A549 (cell line): Measurements from ENCODE around the gene TOPBP1. TPM values are rescaled to one million over a fixed set of nuclear protein-coding genes. Genes with fewer than 3 reads are reported as not detected.

ENCODE experiments used
- ATAC-seq, 2 experiments: fragments of 200-7000 bp in 1 of 2; fragments of >200 bp in 1 of 2; cut with Nextera tagmentation in 1 of 2; cut with Tn5 transposase in 1 of 2; 3 replicates each; pipeline versions ENCODE4 v1.8.0 to v1.9.1; 2018 to 2020; ENCODE audit warnings: mild to moderate bottlenecking in 1 of 2, moderate library complexity in 1 of 2
- CTCF ChIA-PET: fragments of 300-600 bp; sonication (Branson Sonifier 250); formaldehyde crosslinking; extraction: SDS; loops from one replicate; lab custom pipeline; 2021; ENCODE audit warnings: antibody characterized with exemption, inconsistent platforms; lab: Yijun Ruan, JAX
- POLR2A ChIA-PET: fragments of 350-600 bp; formaldehyde crosslinking; extraction: SDS; loops from one replicate; lab custom pipeline; 2021; ENCODE audit warnings: antibody characterized with exemption, inconsistent platforms; lab: Yijun Ruan, JAX
- DNase-seq, 2 experiments: peaks; one replicate each; pipeline versions ENCODE4 v3.0.0 to v3.0.0-alpha.2; 2011 to 2016; ENCODE audit warnings: low read depth in 1 of 2, low spot score in 1 of 2
- FAIRE-seq: peaks from 2 replicates; lab custom pipeline; 2011; peaks lifted over from hg19 to GRCh38; lab: Jason Lieb, UNC
- H3K27ac ChIP-seq, 2 experiments: fragments of >200 bp; sonication (Bioruptor Twin); formaldehyde crosslinking; 3 replicates each; pipeline ENCODE4 v1.5.1; 2016 to 2017
- H3K4me1 ChIP-seq: fragments of >200 bp; sonication (Bioruptor Twin); formaldehyde crosslinking; 3 replicates; pipeline ENCODE4 v1.6.1; 2016
- H3K4me2 ChIP-seq: fragments of >200 bp; sonication (Bioruptor Twin); formaldehyde crosslinking; 3 replicates; pipeline ENCODE4 v1.6.1; 2016
- H3K4me3 ChIP-seq: fragments of >200 bp; sonication (Bioruptor Twin); formaldehyde crosslinking; 3 replicates; pipeline ENCODE4 v1.5.1; 2016
- H3K9me3 ChIP-seq: fragments of >200 bp; sonication (Bioruptor Twin); formaldehyde crosslinking; 3 replicates; pipeline ENCODE4 v1.6.1; 2016
- ATOH8 ChIP-seq: fragments of 250-450 bp; sonication (Bioruptor Pico); IDR thresholded peaks from 2 replicates; pipeline ENCODE4 v1.5.0; 2020; ENCODE audit warnings: low read depth, mild to moderate bottlenecking, moderate library complexity
- BCL3 ChIP-seq: fragments of >200 bp; sonication (Bioruptor Twin); formaldehyde crosslinking; IDR thresholded peaks from 3 replicates; pipeline ENCODE4 v1.6.1; 2016
- BHLHE40 ChIP-seq: IDR thresholded peaks from 2 replicates; pipeline ENCODE4 v1.6.1; 2012; ENCODE audit warnings: low read depth, low read length, inconsistent platforms
- CBX2 ChIP-seq: fragments of 200-600 bp; sonication (generic); IDR thresholded peaks from 2 replicates; pipeline ENCODE4 v1.6.1; 2016; ENCODE audit warnings: low read depth, mild to moderate bottlenecking, borderline replicate concordance
- CBX8 ChIP-seq: fragments of 200-600 bp; sonication (generic); IDR thresholded peaks from 2 replicates; pipeline ENCODE4 v1.6.1; 2016
- CEBPB ChIP-seq, 2 experiments: fragments of >200 bp in 1 of 2; sonication (Bioruptor Twin) in 1 of 2; formaldehyde crosslinking in 1 of 2; IDR thresholded peaks; 2 replicates each; pipeline ENCODE4 v1.6.1; 2012 to 2016
- CTCF ChIP-seq: fragments of >200 bp; sonication (Bioruptor Twin); formaldehyde crosslinking; IDR thresholded peaks from 3 replicates; pipeline ENCODE4 v1.5.1; 2016
- EHF ChIP-seq: fragments of 250-450 bp; sonication (Bioruptor Pico); IDR thresholded peaks from 2 replicates; pipeline ENCODE4 v1.5.0; 2020; ENCODE audit warnings: mild to moderate bottlenecking
- GATA3 ChIP-seq: IDR thresholded peaks from 2 replicates; pipeline ENCODE4 v1.6.1; 2012; ENCODE audit warnings: borderline replicate concordance
- HEYL ChIP-seq: fragments of 250-450 bp; sonication (Bioruptor Pico); IDR thresholded peaks from 2 replicates; pipeline ENCODE4 v1.8.0; 2021; ENCODE audit warnings: mild to moderate bottlenecking, moderate library complexity
- HMGXB4 ChIP-seq: fragments of 250-450 bp; sonication (Bioruptor Pico); IDR thresholded peaks from 2 replicates; pipeline ENCODE4 v1.5.0; 2021; ENCODE audit warnings: mild to moderate bottlenecking, moderate library complexity, borderline replicate concordance
- HOXB13 ChIP-seq: fragments of 250-450 bp; sonication (Bioruptor Pico); IDR thresholded peaks from 2 replicates; pipeline ENCODE4 v1.5.0; 2020; ENCODE audit warnings: low read depth, mild to moderate bottlenecking, moderate library complexity
- KDM1A ChIP-seq: fragments of 200-600 bp; sonication (generic); IDR thresholded peaks from 2 replicates; pipeline ENCODE4 v1.6.1; 2016; ENCODE audit warnings: low read depth, mild to moderate bottlenecking
- MAFK ChIP-seq: fragments of 450-650 bp; IDR thresholded peaks from 2 replicates; pipeline ENCODE4 v1.6.1; 2014; ENCODE audit not compliant: partially characterized antibody
- NFE2L2 ChIP-seq: fragments of 150-350 bp; conservative IDR thresholded peaks from 2 replicates; pipeline ENCODE4 v1.6.1; 2014; ENCODE audit warnings: low read length
- POLR2A ChIP-seq: IDR thresholded peaks from 2 replicates; pipeline ENCODE4 v1.6.1; 2012; ENCODE audit warnings: mild to moderate bottlenecking, low read length
- POLR2AphosphoS2 ChIP-seq: conservative IDR thresholded peaks from 2 replicates; pipeline ENCODE4 v1.6.1; 2012; ENCODE audit warnings: low read length, improper control_type of control experiment, inconsistent platforms
- RARB ChIP-seq: fragments of 250-450 bp; sonication (Bioruptor Pico); IDR thresholded peaks from 2 replicates; pipeline ENCODE4 v1.8.0; 2021; ENCODE audit warnings: mild to moderate bottlenecking, moderate library complexity
- REST ChIP-seq: fragments of 200-600 bp; sonication (generic); IDR thresholded peaks from 2 replicates; pipeline ENCODE4 v1.6.1; 2016; ENCODE audit warnings: antibody characterized with exemption, mild to moderate bottlenecking, moderate library complexity
- RNF2 ChIP-seq: fragments of 200-600 bp; sonication (generic); IDR thresholded peaks from 2 replicates; pipeline ENCODE4 v1.6.1; 2016; ENCODE audit warnings: low read depth, mild to moderate bottlenecking, antibody characterized with exemption, moderate library complexity, borderline replicate concordance
- SMC3 ChIP-seq: fragments of >200 bp; sonication (Bioruptor Twin); formaldehyde crosslinking; IDR thresholded peaks from 3 replicates; pipeline ENCODE4 v1.6.1; 2018; ENCODE audit warnings: inconsistent platforms
- TFCP2L1 ChIP-seq: fragments of 250-450 bp; sonication (Bioruptor Pico); IDR thresholded peaks from 2 replicates; pipeline ENCODE4 v1.5.0; 2021; ENCODE audit warnings: mild to moderate bottlenecking
- ZFP36 ChIP-seq: fragments of 450-650 bp; IDR thresholded peaks from 2 replicates; pipeline ENCODE4 v1.6.1; 2014; ENCODE audit warnings: borderline replicate concordance; ENCODE audit not compliant: partially characterized antibody
- ZNF302 ChIP-seq: fragments of 250-450 bp; sonication (Bioruptor Pico); IDR thresholded peaks from 2 replicates; pipeline ENCODE4 v1.9.0; 2021; ENCODE audit warnings: inconsistent platforms, mild to moderate bottlenecking, moderate library complexity
- WGBS: methylation state at CpG from one replicate; pipeline ENCODE4 v1.1.6; 2017; ENCODE audit errors: missing lambda C conversion rate; 5-methylcytosine and 5-hydroxymethylcytosine counted together
- polyA plus RNA-seq, 4 experiments: library from polyadenylated mRNA; depleted of rRNA in 3 of 4; stranded (reverse); fragments of >200 nt; fragmentation: RNase III in 1 of 4; extraction: RNeasy Plus Mini Kit Qiagen cat#74134 plus additional on column Dnase treatment in 1 of 4; gene quantifications; 2 replicates in 3 of 4; 3 replicates in 1 of 4; pipeline ENCODE4 v1.2.3, GENCODE V29; 2011 to 2017

The TOPBP1 gene
- polyA plus RNA-seq, 2 of the 4 experiments (the other 2 are of a cell fraction), result 32.6 to 56.2 TPM

GRCh38 chr3:133675631-133676335, 14.0 kb upstream of the TOPBP1 start:
- 27% methylated on average over 6 of the region's 6 CpGs for WGBS
- Histone ChIP-seq H3K4me2 (no peak overlapping the region), H3K27ac (no peak overlapping the region), H3K9me3 (no peaks in the 10 kb centered on the region), H3K4me1 (no peaks in the 10 kb centered on the region; the same call in 2 of the 3 replicates), H3K4me3 (no peak overlapping the region)
- TF ChIP-seq CBX8, result no peak
- no peak for TF ChIP-seq HMGXB4
- TF ChIP-seq ZFP36, result peak; percentile 8
- no peak for TF ChIP-seq CTCF
- no peak for TF ChIP-seq SMC3
- TF ChIP-seq ATOH8, result no peak
- TF ChIP-seq NFE2L2, result no peak
- no peak for TF ChIP-seq TFCP2L1 (CRISPR knock-in tag)
- ChIA-PET CTCF (no interaction called here), POLR2A (no interaction called here)
- no peak for FAIRE-seq
- no peak for ATAC-seq
- no peak for DNase-seq

GRCh38 chr3:133674290-133674919, 12.7 kb upstream of the TOPBP1 start:
- ChIA-PET CTCF (no interaction called here), POLR2A (no interaction called here)
- peaks cover 6% of the 10 kb centered on the region; the same call in 2 of the 3 replicates for H3K4me1 ChIP-seq
- DNase-seq, result no peak
- no peaks in the 10 kb centered on the region for H3K9me3 ChIP-seq
- ATAC-seq, result no peak
- H3K4me3 ChIP-seq, result no peak overlapping the region
- FAIRE-seq, result no peak
- 90% methylated on average over 23 of the region's 47 CpGs for WGBS
- H3K4me2 ChIP-seq, result no peak overlapping the region
- H3K27ac ChIP-seq, result no peak overlapping the region
- TF ChIP-seq GATA3 (no peak), POLR2AphosphoS2 (no peak), CBX2 (no peak), BCL3 (no peak), HOXB13 (CRISPR knock-in tag) (no peak), EHF (CRISPR knock-in tag) (no peak), CBX8 (no peak), REST (no peak), RNF2 (no peak), KDM1A (no peak), HEYL (CRISPR knock-in tag) (no peak), CEBPB (IDR thresholded peaks at IDR 0.05) (no peak), BHLHE40 (no peak), POLR2A (no peak), ZNF302 (CRISPR knock-in tag) (no peak), MAFK (no peak), RARB (CRISPR knock-in tag) (no peak)
